ENCODE measurements around the gene ARHGAP15. TPM values are rescaled to one million over a fixed set of nuclear protein-coding genes. Genes with fewer than 3 reads are reported as not detected.

ARHGAP15 gene
- total and polyA plus RNA-seq, 2 donors from 2014 or later: 5.7 to 23.1 TPM

GRCh38 chr2:143378996-143379395 lies 249.8 kb downstream of the ARHGAP15 start:
- H3K4me1 ChIP-seq (ENCODE audit: control insufficient read depth in 2 of 3, insufficient read depth in 2 of 3, low read depth in 1 of 3, low read length in 3 of 3): no peaks in the 10 kb centered on the region
- no peak overlapping the region for H3K27ac ChIP-seq (ENCODE audit: low read depth in 2 of 2, low read length in 2 of 2)
- H3K9ac ChIP-seq (ENCODE audit: low read length in 3 of 3): no peak overlapping the region
- TF ChIP-seq CTCF (IDR thresholded peaks at IDR 0.05; ENCODE audit: borderline replicate concordance, extremely low read depth, insufficient read depth): no peak
- H3K27me3 ChIP-seq (ENCODE audit: control insufficient read depth, insufficient read depth, low read length): no peaks in the 10 kb centered on the region
- no peaks in the 10 kb centered on the region for H3K36me3 ChIP-seq (ENCODE audit: control insufficient read depth in 2 of 3, insufficient read depth in 3 of 3, low read length in 3 of 3)
- H3K9me3 ChIP-seq (ENCODE audit: control insufficient read depth in 2 of 3, insufficient read depth in 1 of 3, low read length in 3 of 3): no peaks in the 10 kb centered on the region
- no peak overlapping the region for H3K4me3 ChIP-seq (ENCODE audit: low read length in 3 of 3)
- DNase-seq (no peak), FAIRE-seq (no peak)
- intact Hi-C loops (cut with DNase I): no loop called here

GRCh38 chr2:143379955-143380354 lies 250.7 kb downstream of the ARHGAP15 start:
- intact Hi-C loops (cut with DNase I): no loop called here
- H3K9me3 ChIP-seq (ENCODE audit: control insufficient read depth in 2 of 3, insufficient read depth in 1 of 3, low read length in 3 of 3): no peaks in the 10 kb centered on the region
- H3K27ac ChIP-seq (ENCODE audit: low read depth in 2 of 2, low read length in 2 of 2): no peak overlapping the region
- H3K27me3 ChIP-seq (ENCODE audit: control insufficient read depth, insufficient read depth, low read length): no peaks in the 10 kb centered on the region
- no peaks in the 10 kb centered on the region for H3K4me1 ChIP-seq (ENCODE audit: control insufficient read depth in 2 of 3, insufficient read depth in 2 of 3, low read depth in 1 of 3, low read length in 3 of 3)
- TF ChIP-seq CTCF (IDR thresholded peaks at IDR 0.05; ENCODE audit: borderline replicate concordance, extremely low read depth, insufficient read depth): no peak
- no peaks in the 10 kb centered on the region for H3K36me3 ChIP-seq (ENCODE audit: control insufficient read depth in 2 of 3, insufficient read depth in 3 of 3, low read length in 3 of 3)
- H3K4me3 ChIP-seq (ENCODE audit: low read length in 3 of 3): no peak overlapping the region
- no peak for DNase-seq
- no peak overlapping the region for H3K9ac ChIP-seq (ENCODE audit: low read length in 3 of 3)
- FAIRE-seq: no peak

- H3K36me3 ChIP-seq (ENCODE audit: control insufficient read depth in 2 of 3, insufficient read depth in 3 of 3, low read length in 3 of 3): no peaks in the 10 kb centered on the region
- no peak overlapping the region for H3K4me3 ChIP-seq (ENCODE audit: low read length in 3 of 3)
- no peak overlapping the region for H3K27ac ChIP-seq (ENCODE audit: low read depth in 2 of 2, low read length in 2 of 2)
- FAIRE-seq: no peak
- no peak for DNase-seq
- no peak overlapping the region for H3K9ac ChIP-seq (ENCODE audit: low read length in 3 of 3)
- intact Hi-C loops (cut with DNase I): no loop called here
- TF ChIP-seq CTCF (IDR thresholded peaks at IDR 0.05; ENCODE audit: borderline replicate concordance, extremely low read depth, insufficient read depth): no peak
- H3K4me1 ChIP-seq (ENCODE audit: control insufficient read depth in 2 of 3, insufficient read depth in 2 of 3, low read depth in 1 of 3, low read length in 3 of 3): no peaks in the 10 kb centered on the region
- no peaks in the 10 kb centered on the region for H3K27me3 ChIP-seq (ENCODE audit: control insufficient read depth, insufficient read depth, low read length)
- no peaks in the 10 kb centered on the region for H3K9me3 ChIP-seq (ENCODE audit: control insufficient read depth in 2 of 3, insufficient read depth in 1 of 3, low read length in 3 of 3)
These were observed 253.4 kb downstream of the ARHGAP15 start for GRCh38 chr2:143382573-143382972.

- H3K27ac ChIP-seq (ENCODE audit: low read depth in 2 of 2, low read length in 2 of 2): no peak overlapping the region
- FAIRE-seq (no peak), DNase-seq (no peak)
- no peak overlapping the region for H3K4me3 ChIP-seq (ENCODE audit: low read length in 3 of 3)
- TF ChIP-seq CTCF (IDR thresholded peaks at IDR 0.05; ENCODE audit: borderline replicate concordance, extremely low read depth, insufficient read depth): no peak
- H3K4me1 ChIP-seq (ENCODE audit: control insufficient read depth in 2 of 3, insufficient read depth in 2 of 3, low read depth in 1 of 3, low read length in 3 of 3): no peaks in the 10 kb centered on the region
- H3K9me3 ChIP-seq (ENCODE audit: control insufficient read depth in 2 of 3, insufficient read depth in 1 of 3, low read length in 3 of 3): no peaks in the 10 kb centered on the region
- H3K27me3 ChIP-seq (ENCODE audit: control insufficient read depth, insufficient read depth, low read length): no peaks in the 10 kb centered on the region
- H3K36me3 ChIP-seq (ENCODE audit: control insufficient read depth in 2 of 3, insufficient read depth in 3 of 3, low read length in 3 of 3): no peaks in the 10 kb centered on the region
- intact Hi-C loops (cut with DNase I): no loop called here
- no peak overlapping the region for H3K9ac ChIP-seq (ENCODE audit: low read length in 3 of 3)
These were observed 253.8 kb downstream of the ARHGAP15 start for GRCh38 chr2:143383016-143383415.

All from kidney (tissue), 14 donors.